ENCODE measurements around the gene ZNF814.
"Not testable (repeated sequence)": the region's sequence is repeated elsewhere in the genome, so short reads cannot be mapped to it uniquely, and the experiment has no call there.

The ZNF814 gene

GRCh38 chr19:57888560-57889231, at the start of gene ZNF814:
Gene ZNF814 (minus strand): TSS chr19:57889037. CDS start chr19:57888802, 235 bp downstream.
- peak; percentile 55 for DNase-seq

GRCh38 chr19:57935731-57936130, 46.9 kb upstream of the ZNF814 start:
- DNase-seq: no peak

GRCh38 chr19:57934820-57935665, 46.2 kb upstream of the ZNF814 start, which contains the start of gene ZNF418:
Gene ZNF418 (minus strand): TSS chr19:57935402. CDS start chr19:57933822, 1,580 bp downstream.
- no peak for DNase-seq

DNA sequence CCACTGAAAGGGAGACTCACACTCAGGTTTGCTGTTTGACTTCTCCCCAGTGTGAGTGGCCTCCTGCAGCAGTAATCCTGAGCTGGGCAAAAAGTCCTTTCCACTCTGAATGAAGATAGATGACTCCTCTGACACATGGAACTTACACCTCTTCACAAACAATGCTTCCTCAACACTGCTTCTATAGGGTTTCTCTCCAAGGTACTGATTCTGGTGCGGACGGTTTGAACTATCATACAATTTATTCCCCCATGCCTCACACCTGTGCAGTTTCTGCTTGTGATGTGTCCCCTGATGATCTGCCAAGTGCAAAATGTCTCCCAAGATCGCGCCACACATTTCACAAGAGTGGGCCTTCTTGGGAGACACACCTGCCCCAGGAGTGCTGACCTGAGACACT, 38.8 kb upstream of the ZNF814 start:
- DNase-seq: no peak

DNA sequence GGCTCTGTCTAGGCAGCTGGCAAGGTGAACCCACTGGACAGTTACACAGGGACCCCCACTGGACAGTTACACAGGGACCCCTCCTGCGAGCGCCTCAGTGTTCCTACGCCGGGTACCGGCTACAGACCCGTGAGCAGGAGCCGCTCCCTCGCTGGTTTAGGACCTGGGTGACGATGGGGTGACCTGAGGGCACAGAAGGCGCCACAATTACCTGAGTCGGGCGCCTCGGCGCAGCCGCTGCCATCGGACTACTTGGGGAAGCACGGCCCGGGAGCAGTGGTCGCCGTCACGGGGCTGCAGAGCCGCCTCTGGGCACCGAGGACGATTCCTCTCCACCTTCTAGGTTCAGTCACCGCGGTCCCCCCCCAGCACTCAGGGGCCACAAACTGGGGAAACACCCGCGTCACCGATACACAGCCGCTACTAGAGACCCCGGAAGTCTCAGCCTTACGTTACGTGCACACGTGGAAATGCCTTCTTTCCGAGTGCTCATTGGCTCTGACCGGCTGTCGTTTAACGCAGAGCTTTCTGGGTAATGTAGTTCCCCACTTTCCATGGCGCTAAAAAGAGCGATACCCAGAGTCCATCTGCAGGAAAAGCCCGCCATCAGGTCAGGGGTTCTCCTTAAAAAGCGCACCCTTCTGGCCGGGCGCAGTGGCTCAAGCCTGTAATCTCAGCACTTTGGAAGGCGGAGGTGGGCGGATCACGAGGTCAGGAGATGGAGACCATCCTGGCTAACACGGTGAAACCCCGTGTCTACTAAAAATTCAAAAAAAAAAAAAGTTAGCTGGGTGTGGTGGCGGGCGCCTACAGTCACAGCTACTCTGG, 27.5 kb upstream of the ZNF814 start, which contains the start of gene ZNF417:
Gene ZNF417 (minus strand): TSS at position 425 of the 828 bp plus-strand sequence. CDS start 181 bp downstream, at position 244.
- peak; percentile 99 for DNase-seq

DNA sequence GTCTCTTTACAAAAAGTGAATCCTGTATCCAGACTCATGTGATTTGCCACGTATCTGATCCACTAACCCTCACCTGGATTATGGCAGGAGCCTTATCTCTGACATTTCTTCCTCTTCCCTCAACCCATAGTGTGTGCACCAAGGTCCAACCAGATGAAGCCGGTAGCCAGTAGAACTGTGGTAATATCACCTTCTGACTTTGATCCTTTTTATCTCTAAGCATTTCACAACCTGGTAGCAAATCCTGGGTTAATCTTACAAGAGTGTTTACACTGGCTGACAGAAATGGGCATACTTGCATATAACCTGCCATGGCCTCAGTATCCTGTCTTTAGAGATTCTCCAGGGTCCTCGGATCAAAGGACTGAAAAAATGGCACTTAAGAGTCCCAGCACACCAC, 25.7 kb upstream of the ZNF814 start:
- DNase-seq: no peak

DNA sequence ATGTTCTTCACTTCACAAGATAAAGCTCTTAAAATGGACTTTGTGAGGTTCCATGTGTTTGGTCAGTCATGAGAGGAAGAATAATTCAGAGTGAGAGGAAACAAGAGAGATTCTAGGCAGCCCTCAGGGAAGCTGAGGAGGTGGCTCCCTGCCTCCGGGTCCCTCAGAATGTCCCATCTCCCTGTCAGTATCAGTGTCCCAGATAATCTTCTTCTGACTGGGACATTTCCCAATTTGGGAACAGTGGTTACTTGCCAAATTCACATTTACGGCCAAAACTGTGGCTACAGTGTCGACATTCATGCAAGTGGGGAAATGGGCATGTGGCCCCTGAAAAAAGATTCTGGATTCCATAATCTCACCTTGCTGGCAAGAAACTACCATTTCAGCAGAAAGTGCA, 18.6 kb upstream of the ZNF814 start:
- DNase-seq: no peak

GRCh38 chr19:57905258-57905657, 16.4 kb upstream of the ZNF814 start:
- DNase-seq: no peak

DNA sequence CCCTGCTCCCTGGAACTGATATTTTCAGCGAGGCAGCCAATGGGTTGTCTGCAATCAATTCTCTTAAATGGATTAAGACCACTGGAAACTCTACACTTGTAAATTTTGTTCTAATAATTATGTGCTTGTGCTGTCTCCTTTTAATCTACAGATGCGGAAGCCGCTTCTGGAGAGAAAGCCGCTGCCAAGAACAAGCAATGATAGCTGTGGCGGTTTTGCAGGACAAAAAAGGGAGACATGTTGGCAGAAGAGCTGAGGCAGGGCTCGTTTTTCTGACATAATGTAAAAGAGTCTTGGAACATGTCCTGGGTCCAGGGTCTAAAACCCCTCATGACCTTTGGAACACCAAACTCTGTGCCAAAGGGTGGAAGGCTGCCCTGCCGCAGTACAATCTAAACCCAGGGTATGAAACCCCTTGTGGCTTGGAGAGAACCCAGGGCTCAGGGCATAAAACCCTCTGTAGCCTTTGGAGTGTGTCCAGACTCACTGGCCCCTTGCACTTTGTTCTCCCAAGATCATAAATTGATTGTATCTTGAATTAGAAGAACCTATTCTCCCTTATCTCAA, 14.9 kb upstream of the ZNF814 start:
- no peak for DNase-seq

- DNase-seq: no peak
These were observed 11.5 kb upstream of the ZNF814 start for GRCh38 chr19:57900311-57900710.

- DNase-seq: peak; percentile 99
These were observed 1.9 kb upstream of the ZNF814 start for GRCh38 chr19:57890706-57891105.

DNA sequence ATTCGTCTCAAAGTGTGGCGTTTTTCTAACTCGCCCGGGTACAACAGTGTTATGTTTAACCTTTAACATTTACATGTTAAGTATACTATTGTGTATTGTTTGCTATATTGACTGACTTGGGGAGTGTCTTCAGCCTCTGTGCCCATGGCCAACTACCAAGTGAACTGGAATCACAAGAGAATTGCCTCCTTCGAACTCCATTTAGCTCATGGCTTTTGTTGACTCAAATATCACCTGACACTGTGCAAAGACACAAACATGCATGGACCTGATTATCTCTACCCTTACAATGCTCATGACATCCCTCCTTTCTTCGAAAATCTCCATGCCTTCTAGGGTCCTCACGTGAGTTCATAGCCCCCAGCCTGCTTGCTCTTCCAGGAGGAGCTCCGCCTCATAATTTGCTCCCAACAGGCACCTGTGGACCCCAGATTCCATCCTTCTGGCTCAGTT, 704 bp downstream of the ZNF814 start:
- no peak for DNase-seq

- DNase-seq: peak; percentile 74
These were observed 1.5 kb downstream of the ZNF814 start for GRCh38 chr19:57887195-57887941.

GRCh38 chr19:57886046-57886445, 2.8 kb downstream of the ZNF814 start:
- peak; percentile 31 for DNase-seq

DNA sequence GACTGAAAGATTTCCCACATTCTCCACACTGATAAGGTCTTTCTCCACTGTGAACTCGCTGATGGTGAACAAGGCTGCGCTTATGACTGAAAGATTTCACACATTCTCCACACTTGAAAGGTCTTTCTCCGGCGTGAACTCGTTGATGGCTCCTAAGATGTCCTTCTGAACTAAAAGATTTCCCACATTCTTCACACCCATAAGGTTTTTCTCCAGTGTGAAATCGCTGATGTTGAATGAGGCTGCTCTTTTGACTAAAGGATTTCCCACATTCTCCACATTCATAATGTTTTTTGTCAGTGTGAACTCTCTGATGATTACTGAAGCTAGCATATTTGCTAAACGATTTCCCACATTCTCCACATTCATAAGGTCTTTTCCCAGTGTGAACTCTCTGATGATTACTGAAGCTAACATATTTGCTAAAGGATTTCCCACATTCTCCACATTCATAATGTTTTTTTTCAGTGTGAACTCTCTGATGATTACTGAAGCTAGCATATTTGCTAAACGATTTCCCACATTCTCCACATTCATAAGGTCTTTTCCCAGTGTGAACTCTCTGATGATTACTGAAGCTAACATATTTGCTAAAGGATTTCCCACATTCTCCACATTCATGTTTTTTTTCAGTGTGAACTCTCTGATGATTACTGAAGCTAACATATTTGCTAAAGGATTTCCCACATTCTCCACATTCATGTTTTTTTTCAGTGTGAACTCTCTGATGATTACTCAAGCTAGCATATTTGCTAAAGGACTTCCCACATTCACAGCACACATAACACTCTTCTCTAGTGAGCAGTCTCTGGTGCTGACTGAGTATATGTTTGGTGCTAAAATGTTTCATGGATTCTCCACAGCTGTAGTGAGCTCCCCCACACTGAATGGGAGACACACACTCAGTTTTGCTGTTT, 14.7 kb downstream of the ZNF814 start:
- DNase-seq: not testable (repeated sequence)

GRCh38 chr19:57872450-57872849, 16.4 kb downstream of the ZNF814 start:
- no peak for DNase-seq

- DNase-seq: no peak
These were observed 18.6 kb downstream of the ZNF814 start for GRCh38 chr19:57870225-57870624.

GRCh38 chr19:57869655-57870054, 19.2 kb downstream of the ZNF814 start:
- not testable (repeated sequence) for DNase-seq

DNA sequence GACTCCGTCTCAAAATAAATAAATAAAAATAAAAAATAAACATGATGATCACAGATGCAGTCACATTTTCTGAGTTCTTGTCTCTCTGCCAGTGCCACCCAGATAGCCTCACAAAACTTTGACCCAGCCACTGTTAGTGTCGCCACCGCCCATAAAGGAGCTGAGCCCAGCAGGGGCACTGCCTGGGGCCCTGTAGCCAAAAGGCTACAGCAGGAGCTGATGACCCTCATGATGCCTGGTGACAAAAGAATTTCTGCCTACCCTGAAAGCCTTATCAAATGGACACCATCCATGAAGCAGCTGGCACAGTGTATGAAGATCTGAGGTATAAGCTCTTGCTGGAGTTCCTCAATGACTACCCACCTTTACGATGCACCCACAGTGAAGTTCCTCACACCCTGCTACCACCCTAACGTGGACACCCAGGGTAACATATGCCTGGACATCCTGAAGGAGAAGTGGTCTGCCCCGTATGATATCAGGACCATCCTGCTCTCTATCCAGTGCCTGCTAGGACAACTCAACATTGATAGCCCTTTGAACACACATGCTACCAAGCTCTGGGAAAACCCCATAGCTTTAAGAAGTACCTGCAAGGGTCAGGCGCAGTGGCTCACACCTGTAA, 20.9 kb downstream of the ZNF814 start:
- DNase-seq: no peak

DNA sequence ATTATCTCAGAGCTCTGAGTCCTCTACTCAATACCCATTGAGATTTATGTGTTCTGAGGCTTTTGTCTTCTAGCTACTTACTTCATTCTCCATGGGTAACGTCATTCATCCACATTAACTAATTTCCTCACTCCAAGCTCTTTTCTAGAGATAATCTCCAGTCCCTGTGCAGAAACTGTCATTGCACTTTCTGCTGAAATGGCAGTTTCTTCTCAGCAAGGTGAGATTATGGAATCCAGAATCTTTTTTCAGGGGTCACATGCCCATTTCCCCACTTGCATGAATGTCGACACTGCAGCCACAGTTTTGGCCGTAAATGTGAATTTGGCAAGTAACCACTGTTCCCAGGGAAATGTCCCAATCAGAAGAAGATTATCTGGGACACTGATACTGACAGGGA, 26.5 kb downstream of the ZNF814 start:
- DNase-seq: not testable (repeated sequence)

Data from NCI-H226 (cell line).